Caco-2 (cell line): ENCODE results near the gene RAD18. TPM values are rescaled to one million over a fixed set of nuclear protein-coding genes. Genes with fewer than 3 reads are reported as not detected.

ENCODE experiments used
- BruUV-seq: library from RNA; stranded (reverse); fragments of 400-500 nt; replicated peaks from 2 replicates; lab custom pipeline; 2021; lab: Mats Ljungman, UMichigan
- CTCF ChIA-PET: fragments of 300-600 bp; sonication (Branson Sonifier 250); formaldehyde crosslinking; loops from one replicate; lab custom pipeline; 2022; ENCODE audit warnings: antibody characterized with exemption; lab: Charles Lee
- POLR2A ChIA-PET: fragments of 300-600 bp; sonication (Branson Sonifier 250); formaldehyde crosslinking; loops from one replicate; lab custom pipeline; 2022; ENCODE audit warnings: antibody characterized with exemption; lab: Charles Lee
- DNase-seq, 2 experiments: peaks; one replicate each; pipeline versions ENCODE4 v3.0.0 to v3.0.0-alpha.2; 2020 to 2022
- H3K27me3 ChIP-seq: replicated peaks from 2 replicates; pipeline ENCODE4 v1.6.0; 2011; ENCODE audit warnings: low read length; ENCODE audit not compliant: control insufficient read depth, insufficient read depth
- H3K36me3 ChIP-seq: 2 replicates; pipeline ENCODE4 v1.5.1; 2011; ENCODE audit warnings: low read length; ENCODE audit not compliant: control insufficient read depth, insufficient read depth
- H3K4me1 ChIP-seq: fragments of 250-450 bp; sonication (Bioruptor Pico); 2 replicates; pipeline ENCODE4 v1.5.1; 2020; ENCODE audit warnings: mild to moderate bottlenecking
- H3K4me3 ChIP-seq: 2 replicates; pipeline ENCODE4 v1.5.1; 2011; ENCODE audit warnings: low read depth, mild to moderate bottlenecking, control low read depth, low read length
- H3K9me3 ChIP-seq: fragments of 250-450 bp; sonication (Bioruptor Pico); 2 replicates; pipeline ENCODE4 v1.5.1; 2020; ENCODE audit warnings: mild to moderate bottlenecking, moderate library complexity
- H3K27ac Mint-ChIP-seq: one replicate; pipeline ENCODE4 v1.8.0; 2022; ENCODE audit warnings: mixed read lengths; ENCODE audit not compliant: unreplicated experiment
- H3K27me3 Mint-ChIP-seq: one replicate; pipeline ENCODE4 v1.8.0; 2022; ENCODE audit warnings: mixed read lengths; ENCODE audit not compliant: insufficient read depth, unreplicated experiment
- H3K36me3 Mint-ChIP-seq: one replicate; pipeline ENCODE4 v1.8.0; 2022; ENCODE audit warnings: mild to moderate bottlenecking, mixed read lengths; ENCODE audit not compliant: insufficient read depth, unreplicated experiment
- H3K4me1 Mint-ChIP-seq: one replicate; pipeline ENCODE4 v1.8.0; 2022; ENCODE audit warnings: low read depth, mixed read lengths; ENCODE audit not compliant: unreplicated experiment
- H3K4me3 Mint-ChIP-seq: one replicate; pipeline ENCODE4 v1.8.0; 2022; ENCODE audit warnings: mild to moderate bottlenecking, moderate library complexity, mixed read lengths; ENCODE audit not compliant: unreplicated experiment
- H3K9me3 Mint-ChIP-seq: one replicate; pipeline ENCODE4 v1.8.0; 2022; ENCODE audit warnings: mixed read lengths; ENCODE audit not compliant: unreplicated experiment
- CTCF ChIP-seq, 2 experiments: fragments of 200-600 bp in 1 of 2; IDR thresholded peaks; 1 replicate in 1 of 2; 2 replicates in 1 of 2; pipeline versions ENCODE4 v1.5.1 to v1.8.0; 2011 to 2022; ENCODE audit warnings: antibody characterized with exemption in 1 of 2, control low read depth in 1 of 2, inconsistent platforms in 1 of 2, low read depth in 1 of 2, low read length in 1 of 2, mild to moderate bottlenecking in 1 of 2, moderate library complexity in 1 of 2; ENCODE audit not compliant: insufficient read depth in 1 of 2, severe bottlenecking in 1 of 2, unreplicated experiment in 1 of 2
- intact Hi-C: fragments of 100-400 bp; cut with micrococcal nuclease; formaldehyde crosslinking; loops from one replicate; pipeline ENCODE4 v1.10.0; 2022; ENCODE audit not compliant: unreplicated experiment
- total RNA-seq: library from RNA; stranded (reverse); gene quantifications from 2 replicates; pipeline ENCODE4 v1.2.3, GENCODE V29; 2022

Gene RAD18
- total RNA-seq, 1 experiment from 2014 or later, result 19.3 TPM

GRCh38 chr3:8996216-8996615 lies 32.9 kb upstream of the RAD18 start:
- no TSS peak for BruUV-seq
- no peaks in the 10 kb centered on the region for H3K36me3 ChIP-seq

GRCh38 chr3:8994226-8994625 lies 31.0 kb upstream of the RAD18 start:
- H3K36me3 Mint-ChIP-seq, result no peaks in the 10 kb centered on the region
- H3K9me3 Mint-ChIP-seq, result no peaks in the 10 kb centered on the region
- H3K4me3 ChIP-seq, result no peak overlapping the region
- no peak overlapping the region for H3K27ac Mint-ChIP-seq
- peaks cover 8% of the 10 kb centered on the region for H3K4me1 Mint-ChIP-seq
- no peak for TF ChIP-seq CTCF (IDR thresholded peaks at IDR 0.05; ENCODE audit: insufficient read depth in 1 of 2, low read depth in 1 of 2, low read length in 1 of 2, severe bottlenecking in 1 of 2, unreplicated experiment in 1 of 2)
- intact Hi-C loops, result no loop called here
- ChIA-PET CTCF (interaction anchor here (0.6 kb wide), 1 partner anchor 64 kb away, joined by 6 read pairs; no protein-coding TSS in a partner anchor), POLR2A (no interaction called here)
- H3K9me3 ChIP-seq, result no peaks in the 10 kb centered on the region
- no peaks in the 10 kb centered on the region for H3K36me3 ChIP-seq
- BruUV-seq, result no TSS peak
- no peaks in the 10 kb centered on the region for H3K27me3 ChIP-seq
- H3K4me1 ChIP-seq, result no peaks in the 10 kb centered on the region
- H3K27me3 Mint-ChIP-seq, result peaks cover 3% of the 10 kb centered on the region
- H3K4me3 Mint-ChIP-seq, result no peak overlapping the region
- DNase-seq, result no peak

More at GRCh38 chr3:8996216-8996615, 32.9 kb upstream of the RAD18 start:
- Histone ChIP-seq H3K9me3 (no peaks in the 10 kb centered on the region), H3K4me1 (no peaks in the 10 kb centered on the region), H3K27me3 (no peaks in the 10 kb centered on the region), H3K4me3 (no peak overlapping the region)
- ChIA-PET CTCF (interaction anchor here (1.0 to 1.5 kb wide), 6 partner anchors 9 to 307 kb away, joined by 3 to 19 read pairs (median 6); no protein-coding TSS in a partner anchor), POLR2A (no interaction called here)
- Mint-ChIP-seq H3K36me3 (no peaks in the 10 kb centered on the region), H3K4me3 (no peak overlapping the region), H3K9me3 (no peaks in the 10 kb centered on the region), H3K27me3 (peaks cover 11% of the 10 kb centered on the region), H3K27ac (no peak overlapping the region), H3K4me1 (peaks cover 8% of the 10 kb centered on the region)
- DNase-seq, result no peak
- intact Hi-C loops, result loop anchor here (1.0 kb wide), 1 partner anchor 71 kb away; no protein-coding TSS in a partner anchor
- TF ChIP-seq CTCF (IDR thresholded peaks at IDR 0.05; ENCODE audit: insufficient read depth in 1 of 2, low read depth in 1 of 2, low read length in 1 of 2, severe bottlenecking in 1 of 2, unreplicated experiment in 1 of 2), result no peak

- Histone ChIP-seq H3K36me3 (no peaks in the 10 kb centered on the region), H3K4me1 (no peaks in the 10 kb centered on the region), H3K9me3 (no peaks in the 10 kb centered on the region), H3K4me3 (no peak overlapping the region), H3K27me3 (no peaks in the 10 kb centered on the region)
- no peak for TF ChIP-seq CTCF (IDR thresholded peaks at IDR 0.05; ENCODE audit: insufficient read depth in 1 of 2, low read depth in 1 of 2, low read length in 1 of 2, severe bottlenecking in 1 of 2, unreplicated experiment in 1 of 2)
- no peak overlapping the region for H3K4me3 Mint-ChIP-seq
- POLR2A ChIA-PET, result no interaction called here
- no peak for DNase-seq
- H3K9me3 Mint-ChIP-seq, result no peaks in the 10 kb centered on the region
- H3K4me1 Mint-ChIP-seq, result peaks cover 8% of the 10 kb centered on the region
- BruUV-seq, result no TSS peak
- H3K27me3 Mint-ChIP-seq, result peaks cover 3% of the 10 kb centered on the region
- no peaks in the 10 kb centered on the region for H3K36me3 Mint-ChIP-seq
- no peak overlapping the region for H3K27ac Mint-ChIP-seq
- CTCF ChIA-PET, result no interaction called here
- intact Hi-C loops, result no loop called here
Observed at GRCh38 chr3:8993331-8993730, 30.1 kb upstream of the RAD18 start.
